HT-29 (cell line): Measurements from ENCODE around the gene IFI35. TPM values are rescaled to one million over a fixed set of nuclear protein-coding genes. Genes with fewer than 3 reads are reported as not detected.
"Not testable (repeated sequence)": the region's sequence is repeated elsewhere in the genome, so short reads cannot be mapped to it uniquely, and the experiment has no call there.

Source experiments
- DNase-seq: peaks from one replicate; pipeline ENCODE4 v3.0.0-alpha.2; 2015; ENCODE audit warnings: low spot score
- total RNA-seq: library from RNA; depleted of rRNA; stranded (reverse); fragments of >200 nt; shearing (Covaris generic); gene quantifications from 2 replicates; pipeline ENCODE4 v1.2.3, GENCODE V29; 2014

The IFI35 gene
- total RNA-seq, 1 experiment from 2014 or later = 47.6 TPM

DNA sequence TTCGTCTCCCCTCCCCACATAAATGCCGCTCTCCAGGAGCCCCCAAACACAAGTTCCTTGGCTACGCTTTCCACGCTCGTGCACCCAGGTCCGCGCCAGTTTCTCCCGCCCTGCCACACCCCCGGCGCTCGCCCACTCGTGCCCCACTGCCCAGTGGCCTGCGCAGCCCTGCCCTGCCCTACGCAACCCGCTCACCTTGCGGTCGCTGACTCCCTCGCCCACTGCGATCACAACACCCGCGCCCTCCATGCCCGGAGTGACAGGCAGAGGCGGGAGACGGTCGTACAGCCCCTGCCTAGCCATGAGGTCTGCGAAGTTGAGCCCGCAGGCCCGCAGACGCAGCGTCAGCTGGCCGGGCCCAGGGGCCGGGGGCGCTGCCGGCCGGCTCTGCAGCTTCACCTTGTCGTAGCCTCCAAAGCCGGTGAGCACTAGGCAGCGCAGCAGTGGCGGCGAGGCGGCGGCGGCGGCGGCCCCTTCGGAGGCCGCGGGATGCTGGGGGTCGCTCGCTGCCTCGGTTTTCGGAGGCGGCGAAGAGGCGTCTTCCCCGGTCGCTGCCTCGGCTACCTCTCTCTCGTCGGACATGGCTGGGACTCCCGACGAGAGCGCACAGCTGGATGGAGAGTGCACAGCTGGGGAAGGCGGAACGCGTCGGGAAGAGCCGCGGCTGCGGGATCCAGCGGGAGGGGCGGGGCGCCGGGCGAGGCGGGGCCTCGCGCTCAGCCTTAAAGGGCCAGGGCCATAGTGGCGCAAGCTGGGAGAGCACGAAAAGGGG is 15.3 kb downstream of the IFI35 start, which contains the start of gene VAT1:
VAT1 (minus strand) TSS at position 645 of the 772 bp plus-strand sequence; CDS start at position 582, 63 bp downstream.
- peak; percentile 84 for DNase-seq

DNA sequence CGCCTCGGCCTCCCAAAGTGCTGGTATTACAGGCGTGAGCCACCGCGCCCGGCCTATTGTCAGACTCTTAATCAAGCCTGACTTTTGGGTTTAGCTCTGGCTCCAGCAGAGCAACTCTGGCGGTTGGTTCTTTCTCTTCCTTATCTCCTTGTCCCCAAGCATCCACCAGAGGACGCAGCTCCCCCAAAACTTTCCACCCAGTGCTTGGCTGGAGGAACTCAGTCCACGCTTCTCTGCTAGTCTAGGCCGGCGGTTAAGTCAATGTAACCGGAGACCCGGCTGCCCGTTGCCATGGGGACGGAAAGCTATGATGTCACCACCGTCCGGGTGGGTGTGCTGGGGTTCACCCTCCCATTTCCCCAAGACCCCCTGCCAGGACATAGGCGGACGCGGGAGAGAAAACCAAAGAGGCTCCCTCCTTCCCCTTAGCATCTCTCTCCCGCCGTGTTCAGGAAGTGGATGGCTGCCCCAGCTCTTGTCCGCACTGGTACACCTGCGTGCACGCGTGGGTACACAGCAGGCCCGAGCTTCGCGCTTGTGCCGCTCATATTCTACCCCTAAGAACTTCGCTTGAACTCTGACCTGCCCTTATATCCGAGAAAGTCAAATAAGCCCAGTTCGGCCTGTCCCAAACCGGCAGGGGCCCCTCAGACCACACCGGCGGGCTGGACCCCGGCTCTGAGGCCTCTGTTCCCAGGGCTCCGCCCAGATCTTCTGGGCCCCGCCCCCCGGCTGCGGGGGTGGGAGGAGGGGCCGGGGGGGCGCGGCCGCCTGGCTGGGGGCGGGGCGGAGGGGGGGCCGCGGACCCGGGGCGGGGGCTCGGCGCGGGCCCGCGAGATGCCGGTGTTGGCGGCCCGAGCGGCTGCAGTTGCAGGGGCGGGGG is 18.1 kb downstream of the IFI35 start, which contains the start of gene RND2:
RND2 (plus strand) TSS at position 825 of the 883 bp plus-strand sequence. CDS start 117 bp downstream, outside the sequence.
- DNase-seq = peak; percentile 89

DNA sequence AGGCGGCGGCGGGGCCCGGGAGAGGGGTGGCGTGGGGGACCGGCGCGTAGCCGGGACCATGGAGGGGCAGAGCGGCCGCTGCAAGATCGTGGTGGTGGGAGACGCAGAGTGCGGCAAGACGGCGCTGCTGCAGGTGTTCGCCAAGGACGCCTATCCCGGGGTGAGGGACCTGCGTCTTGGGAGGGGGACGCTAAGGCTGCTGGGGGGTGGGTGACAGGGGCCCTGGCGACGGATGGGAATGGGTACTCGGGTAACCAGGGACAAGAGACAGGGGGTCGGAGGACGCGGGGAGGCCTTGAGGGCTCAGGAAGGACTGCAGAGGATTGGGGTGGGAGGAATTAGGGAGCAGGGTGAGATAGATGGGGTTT is 18.7 kb downstream of the IFI35 start:
- no peak for DNase-seq

DNA sequence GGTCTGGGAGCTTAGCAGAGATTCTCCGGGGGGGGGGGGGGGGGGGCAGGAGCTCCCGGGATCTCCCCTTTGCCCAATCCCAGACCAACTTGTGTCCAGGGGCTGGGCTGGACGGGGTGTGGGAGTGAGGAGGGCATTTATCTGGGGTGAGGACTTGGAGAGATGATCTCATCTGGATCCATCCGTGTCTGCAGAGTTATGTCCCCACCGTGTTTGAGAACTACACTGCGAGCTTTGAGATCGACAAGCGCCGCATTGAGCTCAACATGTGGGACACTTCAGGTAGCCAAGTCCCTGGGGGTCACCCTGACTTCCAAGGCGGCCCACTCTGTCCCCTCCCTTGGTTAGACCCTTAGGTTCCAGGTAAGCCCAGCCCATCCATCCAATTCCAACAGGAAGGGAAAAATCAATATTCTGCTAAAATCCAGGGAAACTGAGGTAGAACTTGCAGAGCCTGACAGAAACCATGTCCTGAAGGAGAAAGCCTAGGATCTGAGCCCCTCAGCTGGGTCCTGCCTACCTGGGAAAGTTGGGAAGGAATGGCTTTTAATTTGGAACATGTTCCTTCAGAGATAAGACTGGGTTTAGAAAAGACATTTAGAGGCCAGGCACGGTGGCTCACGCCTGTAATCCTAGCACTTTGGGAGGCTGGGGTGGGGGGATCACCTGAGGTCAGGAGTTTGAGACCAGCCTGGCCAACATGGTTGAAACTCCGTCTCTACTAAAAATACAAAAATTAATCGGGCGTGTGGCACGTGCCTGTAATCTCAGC is 19.4 kb downstream of the IFI35 start:
- no peak for DNase-seq

DNA sequence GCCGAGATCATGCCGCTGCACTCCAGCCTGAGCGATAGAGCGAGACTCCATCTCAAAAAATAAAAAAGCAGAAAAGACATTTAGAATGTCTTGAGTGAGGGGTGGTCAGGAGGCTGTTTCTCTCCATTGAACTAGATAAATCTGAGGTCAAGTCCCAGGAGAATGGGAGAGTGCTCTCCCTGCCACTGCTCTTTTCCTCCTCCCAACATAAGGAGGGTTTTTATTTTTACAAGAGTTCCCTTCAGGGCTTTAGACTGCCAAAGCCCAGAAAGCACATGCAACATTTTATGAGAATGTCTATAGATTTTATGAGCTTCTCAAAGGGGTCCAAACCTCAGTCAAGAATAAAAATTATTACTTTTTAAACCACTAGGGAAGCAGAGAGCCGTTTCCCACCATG is 20.0 kb downstream of the IFI35 start:
- no peak for DNase-seq

DNA sequence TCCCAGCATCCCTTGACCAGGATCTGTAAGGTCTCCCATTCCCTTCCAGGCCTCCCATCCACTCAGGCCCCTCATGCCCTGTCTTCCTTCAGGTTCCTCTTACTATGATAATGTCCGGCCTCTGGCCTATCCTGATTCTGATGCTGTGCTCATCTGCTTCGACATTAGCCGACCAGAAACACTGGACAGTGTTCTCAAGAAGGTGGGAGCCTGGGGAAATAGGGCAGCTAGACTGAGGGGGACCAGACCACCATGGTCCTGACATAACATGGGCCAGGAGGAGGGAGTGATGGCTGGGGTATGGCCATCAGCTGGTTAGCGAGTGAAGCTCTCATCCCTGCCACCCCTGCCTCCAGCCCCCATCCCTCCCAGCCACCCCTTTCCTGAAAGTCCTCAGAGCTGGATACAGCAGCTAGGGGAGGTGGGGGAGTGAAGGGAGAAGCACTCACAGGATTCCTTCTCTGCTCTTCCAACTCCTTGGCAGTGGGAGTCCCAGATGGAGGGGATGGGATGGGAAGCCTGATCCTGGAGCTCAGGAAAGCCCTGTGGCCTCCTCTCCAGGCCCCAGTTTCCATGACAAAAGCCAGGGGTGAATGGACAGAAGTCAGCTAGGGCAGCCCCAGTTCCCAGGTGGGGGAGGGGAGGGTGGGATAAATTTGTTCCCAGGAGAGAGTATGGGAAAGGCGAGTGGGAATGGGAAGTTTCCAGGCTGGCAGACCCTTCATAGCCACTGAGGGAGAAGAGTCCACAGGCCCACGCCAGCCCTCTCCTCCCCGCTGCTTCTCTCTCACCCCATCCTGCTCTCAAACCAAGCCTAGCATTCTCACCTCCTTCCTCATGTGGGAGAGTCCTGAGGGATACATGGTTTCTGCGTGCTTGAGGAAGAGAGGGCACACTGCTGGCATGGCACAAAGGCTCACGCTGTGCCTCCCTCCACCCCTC is 20.8 kb downstream of the IFI35 start:
- DNase-seq = no peak

DNA sequence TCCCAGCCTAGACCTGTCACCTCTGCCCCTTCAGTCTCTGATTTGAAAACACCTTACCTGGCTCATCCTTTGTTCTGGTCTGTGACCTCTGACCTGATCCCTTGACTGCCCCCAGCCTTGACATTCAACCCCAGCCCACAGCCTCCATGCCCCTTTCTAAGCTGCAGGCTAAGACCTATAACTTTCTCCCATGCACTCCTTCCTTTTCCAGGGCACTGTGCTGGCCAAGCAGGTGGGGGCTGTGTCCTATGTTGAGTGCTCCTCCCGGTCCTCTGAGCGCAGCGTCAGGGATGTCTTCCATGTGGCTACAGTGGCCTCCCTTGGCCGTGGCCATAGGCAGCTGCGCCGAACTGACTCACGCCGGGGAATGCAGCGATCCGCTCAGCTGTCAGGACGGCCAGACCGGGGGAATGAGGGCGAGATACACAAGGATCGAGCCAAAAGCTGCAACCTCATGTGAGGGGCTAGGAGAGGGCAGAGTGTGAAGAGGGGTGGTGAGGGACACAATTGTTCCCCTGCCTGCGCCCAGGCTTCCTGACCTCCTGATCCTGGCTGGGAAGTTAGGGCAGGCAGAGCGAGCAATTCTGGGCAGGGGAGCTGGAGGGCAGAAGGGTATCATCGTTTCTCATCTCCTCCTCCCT is 21.8 kb downstream of the IFI35 start:
- DNase-seq = no peak

DNA sequence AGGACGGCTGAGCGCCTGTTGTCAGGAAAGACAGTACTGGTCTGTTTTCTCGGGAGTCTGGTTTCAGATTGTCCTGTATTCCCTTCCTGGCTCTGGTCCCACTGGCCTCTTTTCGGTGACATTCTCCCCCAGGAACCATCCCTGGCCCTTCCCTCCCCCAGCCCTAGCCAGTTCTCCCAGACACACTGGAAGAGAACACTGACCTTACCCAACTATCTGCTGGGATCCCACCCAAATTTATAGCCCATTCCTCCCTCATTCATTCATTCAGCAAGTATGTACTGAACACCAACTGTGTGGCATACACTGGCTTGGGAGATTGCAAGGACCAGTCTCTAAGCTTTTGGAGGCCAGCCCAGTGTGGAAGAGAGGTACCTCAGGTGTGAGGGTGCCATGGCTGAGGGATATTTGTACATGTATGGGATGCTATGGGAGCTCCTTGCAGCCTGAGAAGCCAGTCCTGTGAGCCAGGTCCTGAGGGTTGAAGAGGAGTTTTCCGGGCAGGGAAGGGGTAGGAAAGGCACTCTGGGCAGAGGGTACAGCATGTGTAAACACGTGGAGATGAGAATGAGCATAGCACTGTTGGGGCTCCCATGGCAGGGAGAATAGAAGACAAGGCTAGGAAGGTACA is 23.7 kb downstream of the IFI35 start:
- DNase-seq = no peak

DNA sequence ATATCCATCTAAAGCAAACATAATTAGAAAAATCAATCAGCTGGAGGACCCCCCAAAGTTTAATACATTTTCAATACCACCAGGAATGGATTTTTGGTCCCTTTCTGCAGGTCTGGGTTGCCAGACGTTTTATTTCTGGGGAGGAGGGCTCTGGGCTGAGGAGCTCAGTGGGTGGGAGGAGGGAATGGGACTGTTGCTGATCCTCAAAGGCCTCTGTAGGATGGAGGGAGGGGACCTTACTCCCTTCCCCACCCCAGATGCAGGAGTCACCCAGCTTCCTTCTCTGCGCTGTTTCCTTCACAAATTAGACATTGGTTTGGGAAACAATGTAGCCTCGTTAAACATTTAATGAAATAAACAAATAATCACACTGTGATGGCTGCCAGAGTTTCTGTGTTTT is 25.1 kb downstream of the IFI35 start:
- DNase-seq = no peak

DNA sequence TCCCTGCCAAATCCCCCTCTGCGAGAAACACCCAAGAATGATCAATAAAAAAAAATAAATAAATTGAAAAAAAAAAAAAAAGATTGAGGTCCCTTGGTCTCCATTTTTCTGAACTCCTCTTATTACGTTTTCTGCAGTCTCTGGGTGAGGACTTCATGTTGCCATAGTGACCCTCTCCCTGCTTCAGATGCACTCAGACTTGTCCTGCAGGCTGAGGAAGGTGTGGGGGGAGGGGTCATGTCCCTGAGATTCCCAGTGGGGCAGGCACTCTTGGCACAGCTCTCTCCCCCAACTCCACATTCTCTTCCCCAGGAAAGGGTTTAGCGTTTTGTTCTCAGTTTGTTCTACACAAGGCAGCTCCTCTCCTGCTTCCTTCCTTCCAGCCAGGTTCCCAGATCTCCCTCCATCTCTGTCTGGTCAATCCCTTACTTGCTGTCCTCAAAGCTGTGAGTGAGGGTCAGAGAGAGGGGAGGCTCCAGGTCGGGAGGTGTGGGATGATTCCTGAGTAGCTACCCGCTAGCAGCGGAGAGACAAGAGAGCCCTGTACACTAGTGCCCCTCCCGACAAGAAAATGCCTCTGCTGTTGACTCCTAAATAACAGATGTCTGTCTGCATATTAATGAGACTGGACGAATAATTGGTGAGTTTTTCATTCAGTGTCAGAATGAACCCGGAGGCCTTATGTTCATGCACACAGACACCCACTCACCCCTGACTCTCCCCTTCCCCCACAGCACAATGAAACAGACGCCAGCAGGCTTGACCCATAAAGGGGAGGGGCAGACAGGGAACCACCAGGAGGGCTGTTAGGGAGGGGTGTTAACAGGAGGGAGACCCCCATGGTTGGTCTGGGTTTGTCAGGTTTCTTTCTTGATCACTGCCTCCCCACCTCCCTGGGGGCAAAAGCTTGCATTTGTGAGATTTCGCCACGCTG is 27.6 kb downstream of the IFI35 start:
- DNase-seq = no peak

DNA sequence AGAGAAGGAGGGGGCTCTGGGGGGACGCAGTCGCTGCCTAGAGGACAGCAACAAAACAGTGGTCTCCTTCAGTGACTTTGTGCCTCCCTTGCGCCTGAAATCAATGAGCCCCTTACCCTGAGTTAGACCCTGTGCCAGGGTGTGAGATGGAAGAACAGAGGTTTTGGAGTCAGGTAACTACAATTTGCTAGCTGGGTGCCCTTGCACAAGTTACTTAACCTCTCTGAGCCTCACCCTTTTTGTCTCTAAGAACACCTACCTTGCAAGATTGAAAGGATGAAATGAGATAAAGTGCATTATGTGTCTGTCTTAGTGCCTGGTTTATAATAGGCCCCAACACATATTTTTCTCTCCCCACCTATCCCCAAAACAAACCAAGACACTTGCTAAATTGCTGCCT is 28.3 kb downstream of the IFI35 start:
- DNase-seq = no peak

DNA sequence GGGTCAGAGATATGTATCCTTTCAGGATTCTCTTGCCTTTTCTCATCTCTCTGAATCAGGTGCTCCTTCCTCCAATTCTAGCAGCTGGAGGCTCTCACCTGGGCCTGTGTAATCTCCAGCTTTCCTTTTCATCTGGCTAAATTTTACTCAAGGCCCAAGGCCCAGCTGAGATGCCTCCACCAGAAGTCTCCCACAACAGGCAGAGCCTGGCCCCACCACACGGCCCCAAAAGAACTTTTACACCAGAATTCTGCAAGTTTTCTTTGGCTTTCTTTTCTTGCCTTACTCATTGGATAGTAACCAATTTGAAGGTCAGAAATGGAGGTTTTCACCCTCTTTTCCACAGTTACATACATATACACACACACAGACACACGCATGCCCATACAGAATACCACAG is 33.1 kb downstream of the IFI35 start:
- no peak for DNase-seq

DNA sequence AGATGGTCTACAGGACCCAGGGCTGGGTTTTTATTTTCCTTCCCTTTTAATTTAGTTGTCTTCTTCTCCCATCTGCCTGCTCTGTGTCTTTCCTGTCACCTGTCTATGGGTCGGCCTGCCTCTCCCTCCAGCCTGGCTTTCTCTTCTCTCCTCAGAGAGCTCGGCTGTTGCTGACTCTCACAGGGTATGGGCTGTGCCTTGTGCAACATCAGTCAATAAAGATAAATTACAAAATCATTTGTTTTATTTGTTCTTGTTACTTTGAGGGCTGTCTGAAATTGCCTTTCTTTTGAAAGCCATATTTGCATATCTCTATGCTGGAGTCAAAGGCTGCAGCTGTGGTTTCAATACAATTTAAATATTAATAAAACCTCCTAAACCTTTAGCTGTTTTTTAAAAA is 34.1 kb downstream of the IFI35 start:
- no peak for DNase-seq

DNA sequence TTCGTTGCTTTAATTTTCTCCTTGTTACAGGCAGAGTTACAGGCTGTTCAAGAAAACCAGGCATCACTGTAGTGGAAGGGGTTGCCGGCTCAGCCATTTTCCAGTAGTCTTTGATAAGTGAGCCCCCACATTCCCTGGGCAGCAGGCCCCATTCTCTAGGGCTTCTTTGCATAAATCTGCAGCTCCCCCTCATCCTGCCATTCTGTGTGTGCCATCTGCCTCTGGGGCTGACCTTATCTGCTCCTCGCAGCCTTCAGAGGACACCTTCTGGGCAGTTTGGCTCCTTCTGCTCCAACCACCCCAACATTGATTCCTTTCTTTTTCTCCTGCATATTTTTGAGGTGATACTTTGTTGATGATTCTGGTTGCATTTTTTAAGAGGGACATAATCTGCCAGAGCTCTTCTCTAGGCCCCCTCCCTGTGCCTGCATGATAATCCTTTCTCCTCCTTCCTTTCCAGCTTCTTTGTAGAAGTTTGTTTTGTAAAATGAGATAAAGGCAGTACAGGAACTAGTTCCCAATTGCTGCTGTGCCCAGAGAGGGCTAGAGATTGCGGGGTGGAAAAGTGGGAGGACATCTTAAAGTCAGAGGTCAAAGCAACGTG is 35.5 kb downstream of the IFI35 start:
- DNase-seq = no peak

DNA sequence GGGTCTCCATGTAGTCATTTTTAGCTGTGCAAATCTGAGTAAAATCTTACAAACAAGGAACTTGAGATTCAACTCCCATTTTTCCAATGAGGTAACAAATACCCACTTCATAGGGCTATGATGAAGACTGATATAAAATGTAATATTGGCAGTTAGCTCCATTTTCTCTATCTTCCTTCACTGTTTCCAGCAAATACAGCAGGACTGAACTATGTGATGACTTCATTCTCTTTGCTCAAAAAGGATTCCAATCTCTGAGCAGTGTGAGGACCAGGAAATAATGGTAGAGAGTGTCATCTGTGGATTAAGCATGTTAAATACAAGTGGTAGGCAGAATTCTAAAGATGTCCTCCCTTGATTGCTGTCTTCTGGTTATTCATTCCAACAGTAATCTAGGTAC is 36.7 kb downstream of the IFI35 start:
- no peak for DNase-seq

DNA sequence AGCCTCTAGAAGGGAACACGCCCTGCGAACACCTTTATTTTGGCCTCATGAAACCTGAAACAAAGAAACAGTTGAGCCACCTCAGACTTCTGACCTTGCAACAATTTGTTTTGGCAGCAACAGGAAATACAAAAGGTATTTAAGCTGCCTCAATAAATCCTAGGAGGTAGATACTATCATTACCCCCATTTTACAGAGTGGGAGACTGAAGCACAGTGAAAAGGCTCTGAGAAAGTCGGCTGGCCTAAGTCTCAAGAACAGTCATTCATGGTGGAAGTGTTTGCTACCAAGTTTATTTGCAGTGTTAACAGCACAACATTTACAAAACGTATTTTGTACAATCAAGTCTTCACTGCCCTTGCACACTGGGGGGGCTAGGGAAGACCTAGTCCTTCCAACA is 37.4 kb downstream of the IFI35 start:
- DNase-seq = no peak

DNA sequence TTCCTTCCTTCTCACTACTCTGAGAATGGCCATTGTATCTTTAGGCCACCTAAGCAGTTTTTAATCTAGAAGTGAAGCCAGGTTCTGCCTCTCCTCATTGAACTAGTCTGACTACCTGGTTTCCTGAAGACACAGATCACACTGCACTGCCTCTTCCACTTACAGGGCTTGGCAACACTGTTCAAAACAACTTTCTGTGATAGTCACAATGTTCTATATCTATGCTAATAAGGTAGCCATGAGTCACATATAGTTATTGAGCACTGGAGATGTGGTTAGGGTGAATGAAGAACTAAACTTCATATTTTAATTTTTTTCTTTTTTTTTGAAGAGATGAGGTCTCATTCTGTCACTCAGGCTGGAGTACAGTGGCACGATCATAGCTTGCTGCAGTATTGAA is 45.4 kb downstream of the IFI35 start:
- no peak for DNase-seq

DNA sequence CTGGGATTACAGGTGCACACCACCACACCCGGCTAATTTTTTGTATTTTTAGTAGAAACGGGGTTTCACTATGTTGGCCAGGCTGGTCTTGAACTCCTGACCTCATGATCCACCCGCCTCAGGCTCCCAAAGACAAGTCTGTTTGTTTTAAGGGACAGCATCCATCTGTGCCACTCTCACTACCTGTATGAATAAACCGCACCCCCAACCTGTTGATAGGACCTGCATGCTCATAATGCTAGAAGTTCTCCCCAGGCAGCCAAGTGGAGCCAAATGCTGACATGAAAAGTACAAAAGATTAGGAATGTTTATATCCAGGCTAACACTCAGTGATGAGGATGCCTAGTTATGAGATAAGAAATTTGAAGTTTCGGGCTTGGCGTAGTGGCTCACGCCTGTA is 46.4 kb downstream of the IFI35 start:
- not testable (repeated sequence) for DNase-seq
